GM12878 (cell line): Measurements from ENCODE around the gene USP17L22. TPM values are rescaled to one million over a fixed set of nuclear protein-coding genes. Genes with fewer than 3 reads are reported as not detected.
"Not testable (repeated sequence)": the region's sequence is repeated elsewhere in the genome, so short reads cannot be mapped to it uniquely, and the experiment has no call there.

Experiments
- ATAC-seq: fragments of 200-7000 bp; cut with Tn5 transposase; 3 replicates; pipeline ENCODE4 v1.9.1; 2020; ENCODE audit warnings: mild to moderate bottlenecking, moderate library complexity
- BruUV-seq: library from RNA; stranded (reverse); fragments of 400-500 nt; replicated peaks from 2 replicates; lab custom pipeline; 2021; lab: Mats Ljungman, UMichigan
- CTCF ChIA-PET: fragments of 300-600 bp; sonication (Branson Sonifier 250); formaldehyde crosslinking; extraction: SDS; loops from one replicate; lab custom pipeline; 2021; ENCODE audit warnings: inconsistent platforms; lab: Yijun Ruan, JAX
- POLR2A ChIA-PET: fragments of 350-600 bp; formaldehyde crosslinking; extraction: SDS; loops from one replicate; lab custom pipeline; 2021; ENCODE audit warnings: inconsistent platforms; lab: Charles Lee
- RAD21 ChIA-PET: fragments of 300-600 bp; sonication (Branson Sonifier 250); formaldehyde crosslinking; loops from one replicate; lab custom pipeline; 2023; ENCODE audit warnings: antibody characterized with exemption; ENCODE audit not compliant: unreplicated experiment; lab: Charles Lee
- SMC1A ChIA-PET: fragments of 300-600 bp; sonication (Branson Sonifier 250); formaldehyde crosslinking; loops from one replicate; lab custom pipeline; 2023; ENCODE audit not compliant: unreplicated experiment, uncharacterized antibody; lab: Charles Lee
- DNase-seq: peaks from one replicate; pipeline ENCODE4 v3.0.0-alpha.2; 2011; ENCODE audit warnings: low read depth, low spot score
- FAIRE-seq: peaks from 3 replicates; lab custom pipeline; 2011; peaks lifted over from hg19 to GRCh38; lab: Jason Lieb, UNC
- H2AFZ ChIP-seq: 2 replicates; pipeline ENCODE4 v1.6.0; 2011; ENCODE audit warnings: low read depth, low read length, control low read depth; ENCODE audit not compliant: control insufficient read depth
- H3K27ac ChIP-seq: 2 replicates; pipeline ENCODE4 v1.5.1; 2011; ENCODE audit warnings: control low read depth; ENCODE audit not compliant: control insufficient read depth, insufficient read depth
- H3K27me3 ChIP-seq, 2 experiments: replicated peaks in 1 of 2; 2 replicates each; pipeline versions ENCODE4 v1.6.0 to v1.6.1; 2011; ENCODE audit warnings: low read length in 1 of 2; ENCODE audit not compliant: control insufficient read depth in 2 of 2, insufficient read depth in 2 of 2
- H3K36me3 ChIP-seq, 2 experiments: 2 replicates each; pipeline ENCODE4 v1.5.1; 2011; ENCODE audit warnings: low read length in 1 of 2; ENCODE audit not compliant: control insufficient read depth in 2 of 2, insufficient read depth in 2 of 2
- H3K4me1 ChIP-seq: 2 replicates; pipeline ENCODE4 v1.6.1; 2011; ENCODE audit warnings: mild to moderate bottlenecking, low read length, moderate library complexity, mixed read lengths; ENCODE audit not compliant: control insufficient read depth, insufficient read depth
- H3K4me2 ChIP-seq: 2 replicates; pipeline ENCODE4 v1.6.0; 2011; ENCODE audit warnings: control low read depth; ENCODE audit not compliant: control insufficient read depth, insufficient read depth
- H3K4me3 ChIP-seq: fragments of 200-600 bp; sonication (generic); 2 replicates; pipeline ENCODE4 v1.5.1; 2016
- H3K79me2 ChIP-seq: 2 replicates; pipeline ENCODE4 v1.6.0; 2011; ENCODE audit warnings: low read length; ENCODE audit not compliant: control insufficient read depth, insufficient read depth
- H3K9ac ChIP-seq: 2 replicates; pipeline ENCODE4 v1.8.0; 2011; ENCODE audit warnings: low read length, control low read depth, mixed read lengths; ENCODE audit not compliant: control insufficient read depth, insufficient read depth
- H3K9me3 ChIP-seq: replicated peaks from 3 replicates; pipeline ENCODE4 v1.5.1; 2011; ENCODE audit warnings: mild to moderate bottlenecking, low read length; ENCODE audit not compliant: control insufficient read depth, insufficient read depth
- H4K20me1 ChIP-seq: 2 replicates; pipeline ENCODE4 v1.6.0; 2011; ENCODE audit not compliant: control insufficient read depth, insufficient read depth
- WGBS: methylation state at CpG from one replicate; pipeline ENCODE4 v1.1.6; 2016; ENCODE audit warnings: low lambda C conversion rate; ENCODE audit not compliant: insufficient replicate concordance, insufficient coverage; ENCODE audit errors: missing lambda C conversion rate; 5-methylcytosine and 5-hydroxymethylcytosine counted together
- in situ Hi-C: fragments of 300-500 bp; cut with MboI; formaldehyde crosslinking; loops from 9 replicates; pipeline ENCODE4 v1.14.3; 2018; ENCODE audit warnings: mixed read lengths
- intact Hi-C: fragments of 100-400 bp; cut with micrococcal nuclease; formaldehyde crosslinking; loops from one replicate; pipeline ENCODE4 v1.14.2; 2022; ENCODE audit not compliant: unreplicated experiment
- polyA plus RNA-seq, 11 experiments: library from polyadenylated mRNA; depleted of rRNA in 4 of 11; unstranded in 6 of 11; stranded (reverse) in 5 of 11; fragments of >200 nt; fragmentation: Nextera tagmentation in 4 of 11; fragmentation: Illumina TruSeq in 1 of 11; extraction: Ambion mirVana in 4 of 11; extraction: Trizol in 1 of 11; gene quantifications; 1 replicate in 1 of 11; 2 replicates in 10 of 11; pipeline versions ENCODE4 v1.2.1 to v1.2.3, GENCODE V29; 2011 to 2016; ENCODE audit warnings: inconsistent platforms in 2 of 11, missing spikeins in 2 of 11, low read depth in 1 of 11
- total RNA-seq, 4 experiments: library from RNA; depleted of rRNA in 3 of 4; stranded (reverse); fragments of >200 nt in 3 of 4; fragmentation: Illumina TruSeq in 1 of 4; extraction: Trizol in 1 of 4; gene quantifications; 2 replicates each; pipeline versions ENCODE4 v1.2.1 to v1.2.3, GENCODE V29; 2013 to 2021

Gene USP17L22
- total and polyA plus RNA-seq, 10 of the 15 experiments (the other 5 are each of a cell fraction or from before 2014, with no cell fraction given): not detected

DNA sequence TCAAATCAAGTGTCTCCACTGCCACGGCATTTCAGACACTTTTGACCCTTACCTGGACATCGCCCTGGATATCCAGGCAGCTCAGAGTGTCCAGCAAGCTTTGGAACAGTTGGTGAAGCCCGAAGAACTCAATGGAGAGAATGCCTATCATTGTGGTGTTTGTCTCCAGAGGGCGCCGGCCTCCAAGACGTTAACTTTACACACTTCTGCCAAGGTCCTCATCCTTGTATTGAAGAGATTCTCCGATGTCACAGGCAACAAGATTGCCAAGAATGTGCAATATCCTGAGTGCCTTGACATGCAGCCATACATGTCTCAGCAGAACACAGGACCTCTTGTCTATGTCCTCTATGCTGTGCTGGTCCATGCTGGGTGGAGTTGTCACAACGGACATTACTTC lies 37.2 kb upstream of the USP17L22 start:
- H3K79me2 ChIP-seq, H4K20me1 ChIP-seq, in situ Hi-C loops, RAD21 ChIA-PET, H3K36me3 ChIP-seq, H3K4me2 ChIP-seq, BruUV-seq, ATAC-seq, H3K9ac ChIP-seq, H3K4me1 ChIP-seq, FAIRE-seq, H3K27me3 ChIP-seq, H2AFZ ChIP-seq, POLR2A ChIA-PET, intact Hi-C loops, SMC1A ChIA-PET, CTCF ChIA-PET, H3K9me3 ChIP-seq, H3K4me3 ChIP-seq, DNase-seq, H3K27ac ChIP-seq: not testable (repeated sequence)
- 35% methylated on average over 5 of the region's 8 CpGs for WGBS

GRCh38 chr4:9234085-9234484 lies 33.3 kb upstream of the USP17L22 start, which contains the start of gene USP17L15:
TSS of gene USP17L15 (plus strand) at chr4:9234385. CDS start at chr4:9234385, 0 bp downstream.
- DNase-seq, H3K4me3 ChIP-seq, BruUV-seq, H3K27ac ChIP-seq, H3K9ac ChIP-seq, H3K4me2 ChIP-seq, in situ Hi-C loops, H3K79me2 ChIP-seq, intact Hi-C loops, FAIRE-seq, RAD21 ChIA-PET, ATAC-seq, SMC1A ChIA-PET, H4K20me1 ChIP-seq, H3K36me3 ChIP-seq, CTCF ChIA-PET, POLR2A ChIA-PET, H2AFZ ChIP-seq, H3K9me3 ChIP-seq, H3K27me3 ChIP-seq, H3K4me1 ChIP-seq: not testable (repeated sequence)
- WGBS: no CpG with 5 or more reads among the region's 15 CpGs

GRCh38 chr4:9238461-9238860 lies 29.0 kb upstream of the USP17L22 start:
- ATAC-seq, H3K4me2 ChIP-seq, H3K4me3 ChIP-seq, in situ Hi-C loops, H3K79me2 ChIP-seq, H2AFZ ChIP-seq, H4K20me1 ChIP-seq, H3K9me3 ChIP-seq, POLR2A ChIA-PET, H3K9ac ChIP-seq, SMC1A ChIA-PET, intact Hi-C loops, DNase-seq, H3K4me1 ChIP-seq, H3K27ac ChIP-seq, CTCF ChIA-PET, H3K36me3 ChIP-seq, RAD21 ChIA-PET, H3K27me3 ChIP-seq, BruUV-seq, FAIRE-seq: not testable (repeated sequence)
- WGBS: 20% methylated on average over 3 of the region's 12 CpGs

- H3K27ac ChIP-seq, H2AFZ ChIP-seq, H3K4me2 ChIP-seq, H3K9me3 ChIP-seq, SMC1A ChIA-PET, H3K4me1 ChIP-seq, H3K4me3 ChIP-seq, H3K36me3 ChIP-seq, FAIRE-seq, H3K79me2 ChIP-seq, DNase-seq, H3K9ac ChIP-seq, RAD21 ChIA-PET, CTCF ChIA-PET, in situ Hi-C loops, intact Hi-C loops, H3K27me3 ChIP-seq, H4K20me1 ChIP-seq, BruUV-seq, POLR2A ChIA-PET, ATAC-seq: not testable (repeated sequence)
- WGBS: 66% methylated on average over 12 of the region's 14 CpGs
These were observed 23.8 kb upstream of the USP17L22 start, which contains the start of gene USP17L17 for GRCh38 chr4:9243579-9243978. TSS of gene USP17L17 (plus strand) at chr4:9243879. CDS start at chr4:9243879, 0 bp downstream.
